HTR-8/SVneo (cell line): Measurements from ENCODE around the gene SLC16A5.
A peak's percentile ranks its signal among the peaks of the same experiment; 100 is the strongest.
"Not testable (repeated sequence)": the region's sequence is repeated elsewhere in the genome, so short reads cannot be mapped to it uniquely, and the experiment has no call there.

Experiments used
- DNase-seq: peaks from one replicate; pipeline ENCODE4 v3.0.0; 2011; ENCODE audit warnings: low spot score, mixed read lengths; ENCODE audit not compliant: insufficient read length
- FAIRE-seq: peaks from 2 replicates; lab custom pipeline; 2011; peaks lifted over from hg19 to GRCh38; lab: Jason Lieb, UNC

The SLC16A5 gene, protein sequence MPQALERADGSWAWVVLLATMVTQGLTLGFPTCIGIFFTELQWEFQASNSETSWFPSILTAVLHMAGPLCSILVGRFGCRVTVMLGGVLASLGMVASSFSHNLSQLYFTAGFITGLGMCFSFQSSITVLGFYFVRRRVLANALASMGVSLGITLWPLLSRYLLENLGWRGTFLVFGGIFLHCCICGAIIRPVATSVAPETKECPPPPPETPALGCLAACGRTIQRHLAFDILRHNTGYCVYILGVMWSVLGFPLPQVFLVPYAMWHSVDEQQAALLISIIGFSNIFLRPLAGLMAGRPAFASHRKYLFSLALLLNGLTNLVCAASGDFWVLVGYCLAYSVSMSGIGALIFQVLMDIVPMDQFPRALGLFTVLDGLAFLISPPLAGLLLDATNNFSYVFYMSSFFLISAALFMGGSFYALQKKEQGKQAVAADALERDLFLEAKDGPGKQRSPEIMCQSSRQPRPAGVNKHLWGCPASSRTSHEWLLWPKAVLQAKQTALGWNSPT

DNA sequence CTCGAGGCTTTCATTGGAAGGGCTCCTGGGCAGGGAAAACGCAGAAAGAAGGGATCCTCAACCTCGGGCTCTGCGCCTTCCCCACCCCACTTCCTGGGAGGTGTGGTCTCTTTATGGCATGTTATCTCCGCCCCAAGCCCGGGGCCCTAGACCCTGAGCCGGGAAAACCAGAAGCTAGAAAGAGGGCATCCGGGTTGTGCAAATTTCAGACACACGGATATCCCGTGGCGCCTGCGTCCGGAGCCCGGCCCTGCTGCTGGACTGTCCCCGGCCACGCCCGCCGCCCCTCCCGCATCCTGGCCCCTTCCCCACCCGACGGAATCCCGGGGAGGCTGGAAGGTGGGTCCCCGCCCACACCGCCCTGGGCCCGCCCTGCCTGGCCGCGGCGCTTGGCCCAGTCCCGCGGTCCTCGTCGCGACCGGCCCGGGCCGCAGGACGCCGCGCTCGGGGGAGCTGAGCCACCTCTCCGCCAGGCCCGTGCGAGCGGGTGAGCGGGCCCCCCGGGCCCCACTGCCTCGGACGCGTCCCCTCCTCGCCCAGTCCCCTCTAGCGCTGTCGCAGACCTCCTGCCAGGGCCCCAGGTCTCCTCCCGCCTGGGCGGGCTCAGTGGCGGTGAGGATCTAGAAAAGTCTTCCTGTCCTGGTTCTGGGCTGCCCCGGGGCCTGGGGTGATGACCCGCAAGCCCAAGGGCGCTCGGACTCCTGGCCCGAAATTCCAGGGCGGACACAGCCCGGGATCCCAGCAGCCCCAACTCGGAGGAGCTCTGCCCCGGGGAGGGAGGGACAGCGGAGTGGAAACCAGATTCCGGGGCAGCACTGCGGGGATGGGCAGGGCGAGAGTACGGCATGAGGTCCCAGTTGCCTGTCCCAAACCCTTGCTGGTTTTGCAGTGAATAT is at the start of gene SLC16A5:
TSS of gene SLC16A5 (plus strand) at position 397 of the 896 bp plus-strand sequence. CDS start 5,683 bp downstream, outside the sequence.
- DNase-seq, result peak; percentile 97
- peak; percentile 83 for FAIRE-seq

DNA sequence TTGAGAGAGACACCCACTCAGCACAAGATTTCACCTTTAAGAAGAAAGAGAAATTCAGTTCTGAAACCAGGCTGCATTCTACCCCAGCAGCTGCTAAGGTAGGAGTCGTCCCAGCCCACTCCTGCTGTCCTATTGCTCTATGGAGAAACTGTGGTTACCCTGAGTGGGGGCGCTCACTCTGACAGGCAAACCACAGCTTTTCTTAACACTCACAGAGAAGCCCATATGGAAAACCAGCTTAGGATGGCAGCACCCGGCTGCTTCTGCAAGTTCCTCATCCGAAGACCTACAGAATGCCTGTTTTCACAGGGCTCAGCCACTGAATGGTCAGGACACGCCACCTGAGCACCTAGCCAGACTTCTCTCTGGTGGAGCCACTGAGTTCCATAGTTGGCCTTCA is 48.5 kb upstream of the SLC16A5 start:
- no peak for FAIRE-seq

DNA sequence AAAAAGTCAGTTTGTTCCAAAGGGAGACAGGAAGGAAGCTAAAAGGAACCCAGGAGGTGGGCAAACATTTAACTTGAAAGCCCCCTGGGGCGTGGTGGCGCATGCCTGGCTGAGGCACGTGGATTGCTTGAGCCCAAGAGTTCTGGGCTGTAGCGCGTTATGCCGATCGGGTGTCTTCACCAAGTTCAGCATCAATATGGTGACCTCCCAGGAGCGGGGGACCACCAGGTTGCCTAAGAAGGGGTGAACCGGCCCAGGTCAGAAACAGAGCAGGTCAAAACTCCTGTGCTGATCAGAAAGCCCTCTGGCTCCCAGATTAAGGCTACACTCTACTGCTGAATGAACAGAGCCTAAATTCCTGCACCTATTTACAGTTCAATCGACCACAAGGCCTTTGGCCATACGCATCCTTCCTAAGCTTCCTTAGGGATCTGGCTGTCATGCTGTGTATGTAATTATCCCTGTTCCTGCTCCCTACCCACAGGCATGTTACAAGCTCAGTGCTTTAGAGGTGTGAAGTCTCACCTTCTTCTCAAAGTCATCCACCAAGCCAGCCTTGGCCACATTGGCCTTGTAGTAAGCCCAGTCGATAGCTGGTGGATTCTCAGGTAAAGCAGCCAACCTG is 46.0 kb upstream of the SLC16A5 start:
- DNase-seq, result no peak
- peak; percentile 55 for FAIRE-seq

More for the DNA sequence above, 48.5 kb upstream of the SLC16A5 start:
- DNase-seq, result no peak

DNA sequence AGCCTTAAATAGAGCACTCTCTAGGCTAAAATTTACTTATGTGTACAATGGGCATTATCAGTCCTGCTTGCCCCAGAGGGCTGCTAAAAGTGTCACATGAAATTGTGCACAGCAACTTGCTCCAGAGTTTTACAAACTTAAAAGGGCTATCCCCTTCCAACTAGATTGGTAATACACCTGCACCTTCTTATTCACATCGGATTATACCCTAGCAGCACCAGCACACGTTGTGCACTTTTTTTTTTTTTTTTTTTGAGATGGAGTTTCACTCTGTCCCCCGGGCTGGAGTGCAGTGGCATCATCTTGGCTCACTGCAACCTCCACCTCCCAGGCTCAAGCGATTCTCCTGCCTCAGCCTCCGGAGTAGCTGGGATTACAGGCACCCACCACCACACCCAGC is 44.0 kb upstream of the SLC16A5 start:
- DNase-seq, FAIRE-seq: not testable (repeated sequence)

DNA sequence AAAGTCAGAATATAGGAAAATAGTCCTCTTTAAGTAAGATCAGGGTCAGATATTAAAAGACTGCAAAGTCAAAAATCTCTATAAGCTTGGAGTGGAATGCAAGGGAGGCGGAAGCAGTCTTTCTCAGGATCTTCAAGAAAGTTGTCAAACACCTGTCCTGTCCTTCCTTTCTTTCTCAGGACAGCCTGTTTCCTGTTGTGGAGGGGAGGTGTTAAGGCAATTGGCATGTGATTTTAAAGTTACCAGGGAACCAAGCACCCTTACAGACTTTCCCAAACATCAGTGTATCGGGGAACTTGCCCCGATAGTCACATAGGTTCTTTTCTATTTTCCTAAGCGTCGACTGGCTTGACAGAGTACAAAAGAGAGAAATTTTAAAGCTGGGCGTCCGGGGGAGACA is 43.0 kb upstream of the SLC16A5 start:
- no peak for DNase-seq
- no peak for FAIRE-seq

DNA sequence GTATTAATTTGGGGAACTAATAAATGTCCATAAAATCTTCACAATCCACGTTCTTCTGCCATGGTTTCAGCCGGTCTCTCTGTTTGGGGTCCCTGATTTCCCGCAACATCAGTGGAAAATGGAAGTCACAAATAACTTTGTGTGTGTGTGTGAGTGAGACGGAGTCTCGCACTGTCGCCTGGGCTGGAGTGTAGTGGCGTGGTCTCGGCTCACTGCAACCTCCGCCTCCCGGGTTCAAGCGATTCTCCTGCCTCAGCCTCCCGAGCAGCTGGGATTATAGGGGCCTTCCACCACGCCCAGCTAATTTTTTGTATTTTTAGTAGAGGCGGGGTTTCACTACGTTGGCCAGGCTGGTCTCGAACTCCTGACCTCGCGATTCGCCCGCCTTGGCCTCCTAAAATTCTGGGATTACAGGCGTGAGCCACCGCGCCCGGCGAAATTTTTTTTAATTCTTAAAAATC is 41.8 kb upstream of the SLC16A5 start:
- DNase-seq, FAIRE-seq: not testable (repeated sequence)

DNA sequence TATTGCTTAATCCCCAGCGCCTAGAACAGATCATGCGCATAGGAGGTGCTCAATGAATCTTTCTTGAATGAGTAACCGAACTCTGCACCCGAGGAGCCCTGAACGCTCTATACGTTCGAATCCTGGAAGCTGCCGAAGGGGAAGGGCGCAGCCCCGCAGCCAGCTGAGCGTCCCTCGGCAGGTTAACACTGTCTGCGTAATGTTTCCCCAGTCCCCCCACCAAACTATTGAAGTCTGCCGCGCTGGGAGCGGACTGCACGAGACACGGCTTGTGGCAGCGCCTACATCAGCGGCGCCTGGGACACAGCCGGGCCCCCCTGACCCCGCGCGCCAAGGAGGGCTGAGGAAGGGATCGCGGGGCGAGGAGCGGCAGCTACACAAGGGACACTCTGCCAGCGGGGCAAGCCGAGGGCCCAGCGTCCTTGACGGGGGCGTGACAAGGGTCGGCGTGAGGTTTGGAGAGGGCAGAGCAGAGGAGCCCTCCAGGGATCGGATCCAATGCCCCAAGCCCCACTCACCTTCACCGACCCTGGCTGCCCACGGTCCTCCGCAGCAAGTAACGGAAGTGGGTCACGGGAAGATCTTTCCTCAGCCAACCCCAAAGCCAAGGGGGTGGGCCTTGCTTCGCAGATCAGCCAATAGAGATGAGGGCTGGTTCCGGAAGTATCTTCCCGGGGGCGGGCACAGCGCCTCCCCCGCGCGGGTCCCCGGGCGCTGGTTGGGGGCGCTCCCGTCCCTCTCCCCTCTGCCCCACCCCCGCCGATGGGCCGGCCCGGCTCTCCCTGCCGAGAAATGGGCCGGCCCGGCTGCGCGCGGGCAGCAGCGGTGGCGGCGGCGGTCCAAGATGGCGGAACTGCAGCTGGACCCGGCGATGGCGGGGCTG is 41.1 kb upstream of the SLC16A5 start, which contains the start of the genes ATP5PD and KCTD2:
TSS of gene ATP5PD (minus strand) at position 563 of the 883 bp plus-strand sequence. CDS start 4,319 bp downstream, outside the sequence.
TSS of gene KCTD2 (plus strand) at position 819 of the 883 bp plus-strand sequence. CDS start at position 845, 26 bp downstream.
- FAIRE-seq (peak; percentile 99), DNase-seq (peak; percentile 99)

DNA sequence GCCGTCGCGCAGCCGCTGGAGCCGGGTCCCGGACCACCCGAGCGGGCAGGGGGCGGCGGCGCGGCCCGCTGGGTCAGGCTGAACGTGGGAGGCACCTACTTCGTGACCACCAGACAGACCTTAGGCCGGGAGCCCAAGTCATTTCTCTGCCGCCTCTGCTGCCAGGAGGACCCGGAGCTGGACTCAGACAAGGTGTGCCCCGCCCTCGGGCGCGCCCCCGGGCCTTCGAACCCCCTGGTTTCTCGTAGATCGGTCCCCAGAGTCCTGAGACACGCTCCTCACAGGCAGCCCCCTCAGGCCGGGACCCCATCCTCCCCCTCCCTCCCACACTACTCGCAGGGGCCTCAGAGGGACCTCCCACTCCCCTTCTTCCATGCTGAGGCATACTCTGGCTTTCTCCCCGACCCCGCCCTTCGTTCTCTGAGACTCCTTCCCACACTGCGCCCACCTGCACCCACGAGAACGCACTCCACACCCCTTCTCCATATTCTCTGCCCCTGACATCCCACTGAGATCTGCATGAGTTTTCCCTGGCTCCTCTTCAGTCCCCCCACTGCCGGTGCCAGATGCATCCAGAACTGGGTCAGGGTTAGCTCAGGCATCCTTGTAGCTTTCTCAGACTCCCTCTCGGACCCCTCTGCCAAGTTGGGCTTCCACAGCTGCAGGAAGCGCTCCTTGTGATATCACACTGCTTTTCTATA is 40.2 kb upstream of the SLC16A5 start:
- peak; percentile 82 for FAIRE-seq
- DNase-seq, result no peak

DNA sequence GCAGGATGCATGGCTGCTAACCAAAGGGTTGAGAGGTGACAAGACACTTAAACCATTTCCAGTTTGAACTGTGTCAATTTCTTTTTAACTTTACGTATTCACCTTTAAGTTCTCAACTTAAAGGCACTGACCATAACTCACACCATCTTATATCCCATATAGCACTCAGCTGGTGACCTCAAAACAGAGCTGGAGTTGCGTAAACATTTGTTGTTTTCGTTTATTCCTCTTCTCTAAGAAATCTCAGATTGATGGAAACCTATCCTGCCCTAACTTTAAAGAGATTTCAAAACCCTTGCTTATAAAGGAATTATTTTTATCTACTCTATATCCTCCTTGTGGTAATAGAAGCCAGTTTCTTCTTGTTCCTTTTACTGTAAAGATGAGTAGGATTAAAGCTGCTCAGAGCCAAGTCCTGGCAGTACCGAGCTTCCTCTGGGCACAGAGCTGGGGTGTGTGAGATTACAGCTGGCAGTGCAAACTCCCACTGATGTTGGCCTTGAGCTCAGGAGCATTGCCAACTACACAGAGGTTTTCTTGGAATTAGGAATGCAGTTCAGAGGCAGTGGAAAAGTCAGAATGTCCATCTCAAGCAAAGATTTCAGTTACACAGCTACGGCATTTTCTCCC is 39.4 kb upstream of the SLC16A5 start:
- no peak for FAIRE-seq
- DNase-seq, result no peak

DNA sequence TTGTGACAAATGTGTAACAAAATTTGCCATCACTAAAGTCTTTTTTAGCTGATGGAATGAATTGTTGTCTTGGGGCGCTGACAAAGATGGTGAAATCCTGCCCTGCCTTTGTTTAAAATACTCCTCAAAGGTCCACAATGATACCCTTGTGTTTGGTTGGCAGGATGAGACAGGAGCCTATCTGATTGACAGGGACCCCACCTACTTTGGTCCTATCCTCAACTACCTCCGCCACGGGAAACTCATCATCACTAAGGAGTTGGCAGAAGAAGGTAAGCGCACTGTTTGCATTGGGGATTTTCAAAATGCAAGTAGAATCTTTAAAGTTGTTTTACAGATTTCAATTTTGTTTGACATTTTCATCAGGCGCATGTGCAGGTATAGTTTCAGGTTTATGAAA is 38.7 kb upstream of the SLC16A5 start:
- DNase-seq, result no peak

DNA sequence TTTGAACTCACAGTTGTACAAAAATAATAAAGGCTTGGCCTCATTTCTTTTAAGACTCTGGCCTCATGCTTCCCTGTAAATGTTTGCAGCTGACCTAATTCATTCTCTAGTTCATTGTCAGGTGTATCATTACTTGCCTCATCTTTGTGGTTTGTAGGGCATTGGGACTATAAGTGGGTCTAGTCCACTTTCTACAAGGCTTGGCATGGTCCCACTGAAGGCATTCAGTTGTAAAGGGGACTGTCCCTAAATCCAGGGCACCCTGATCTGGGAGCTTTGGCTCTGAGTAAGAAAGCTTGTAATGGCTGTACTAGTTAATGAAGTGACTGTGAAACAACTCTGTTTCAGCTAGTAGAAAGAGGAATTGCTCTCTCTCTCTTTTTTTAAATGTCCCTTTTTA is 38.0 kb upstream of the SLC16A5 start:
- no peak for DNase-seq
- no peak for FAIRE-seq

More for the DNA sequence above, 38.7 kb upstream of the SLC16A5 start:
- FAIRE-seq, result no peak

DNA sequence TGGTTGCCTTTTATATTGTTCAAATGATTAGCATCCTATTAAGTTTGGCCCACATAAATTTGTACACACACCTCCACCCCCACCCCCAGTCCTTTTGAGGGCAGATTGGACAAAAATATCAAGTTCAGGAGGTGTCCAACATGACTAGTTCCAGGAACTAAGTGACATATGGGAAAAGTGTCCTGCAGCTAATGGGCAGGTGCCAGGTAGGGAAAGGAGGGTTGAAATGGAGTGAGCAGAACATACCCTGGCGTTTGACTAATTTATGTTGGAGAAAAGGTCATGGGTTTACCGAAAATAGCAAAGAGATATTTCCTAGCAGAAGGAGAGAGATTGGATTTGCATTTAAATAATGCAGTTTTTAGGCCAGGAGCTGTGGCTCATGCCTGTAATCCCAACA is 35.8 kb upstream of the SLC16A5 start:
- DNase-seq, result no peak
- FAIRE-seq, result no peak

DNA sequence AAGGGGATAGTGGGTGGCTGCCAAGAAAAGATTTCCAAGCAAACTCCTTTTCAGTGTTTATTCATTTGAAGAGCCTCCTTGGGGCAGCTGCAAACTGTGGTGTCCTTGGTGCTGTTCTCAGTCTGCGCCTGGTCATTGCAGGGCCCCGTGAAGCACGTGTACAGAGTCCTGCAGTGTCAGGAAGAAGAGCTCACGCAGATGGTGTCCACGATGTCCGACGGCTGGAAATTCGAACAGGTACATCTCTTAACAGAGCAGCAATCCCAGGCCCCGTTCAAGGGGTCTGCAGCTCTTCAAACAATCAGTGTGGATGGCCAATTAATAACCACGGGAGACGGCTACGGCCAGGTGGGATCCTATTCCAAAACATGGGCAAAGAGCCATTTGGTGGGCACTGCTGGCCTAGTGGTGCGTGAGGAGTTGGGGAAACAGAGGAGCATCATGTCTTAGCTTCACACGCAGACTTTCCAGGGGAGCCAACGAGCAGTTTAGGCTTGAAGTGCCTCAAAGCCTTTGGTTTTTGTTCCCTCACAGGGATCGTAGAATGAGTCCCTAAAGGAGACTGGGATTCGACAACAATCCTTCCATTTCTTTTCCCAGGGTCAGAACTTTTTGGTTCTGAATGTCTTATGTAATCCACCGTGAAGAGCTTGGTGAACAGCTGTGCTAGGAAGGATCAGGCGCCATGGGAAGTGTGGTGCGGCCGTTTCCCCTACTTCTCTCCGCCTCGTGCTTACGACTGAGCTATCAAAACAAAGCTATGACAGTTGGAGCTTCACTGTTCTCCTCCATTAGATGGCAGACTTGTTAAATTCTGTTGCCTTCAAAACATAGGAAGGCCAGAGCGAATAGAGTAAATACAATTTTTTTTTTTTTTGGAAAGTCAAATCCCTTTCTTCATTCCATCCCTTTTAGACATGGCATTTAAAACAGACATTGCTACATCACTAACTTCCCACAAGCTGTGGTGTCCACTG is 28.1 kb upstream of the SLC16A5 start:
- DNase-seq, result peak; percentile 54
- FAIRE-seq, result peak; percentile 68

DNA sequence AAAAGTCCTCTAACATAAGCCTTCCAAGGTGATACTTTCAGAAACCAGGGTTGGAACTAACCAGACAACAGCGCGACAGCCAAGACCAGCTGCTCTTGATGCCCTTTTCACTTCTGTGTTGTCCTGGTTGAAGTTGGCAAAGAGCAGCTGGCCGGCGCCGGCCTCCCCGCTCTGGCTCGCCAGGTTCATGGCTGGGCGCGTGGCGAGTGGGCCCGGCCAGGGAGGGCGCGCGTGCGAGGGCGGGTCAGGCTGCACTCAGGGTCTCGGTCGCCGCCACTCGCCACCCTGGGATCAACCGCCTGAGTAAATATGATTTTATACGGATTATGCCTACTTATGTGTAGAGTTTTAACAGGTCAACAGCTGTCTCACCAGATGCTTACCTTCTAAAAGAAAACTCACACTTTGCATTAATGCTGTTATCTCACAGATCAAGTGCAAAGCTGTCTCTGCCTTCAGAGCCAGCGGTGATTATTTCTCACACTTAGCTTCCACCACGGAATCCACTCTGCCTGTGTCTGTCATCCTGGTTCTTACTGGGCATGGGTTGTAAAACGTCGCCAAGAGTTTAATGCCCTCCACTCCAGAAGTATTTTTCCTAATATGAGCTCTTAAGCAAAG is 27.2 kb upstream of the SLC16A5 start:
- no peak for DNase-seq
- FAIRE-seq, result no peak

DNA sequence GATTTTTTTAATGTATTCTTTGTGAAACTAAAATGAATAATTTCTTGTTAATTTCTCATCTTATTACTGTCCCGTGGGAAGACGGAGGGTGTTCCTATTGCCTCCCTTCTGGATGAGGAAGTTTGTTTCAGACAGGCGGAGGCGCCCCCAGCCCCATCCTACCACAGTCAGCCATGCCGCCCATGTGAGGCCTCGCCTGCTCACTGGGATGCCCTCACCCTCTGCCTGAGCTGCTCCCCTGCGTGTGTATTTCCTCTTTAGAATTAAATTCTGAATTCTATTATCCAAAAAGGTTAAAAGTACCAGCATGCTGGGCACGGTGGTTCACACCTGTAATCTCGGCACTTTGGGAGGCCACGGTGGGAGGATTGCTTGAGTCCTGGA is 26.7 kb upstream of the SLC16A5 start:
- DNase-seq, result no peak
- FAIRE-seq, result no peak

DNA sequence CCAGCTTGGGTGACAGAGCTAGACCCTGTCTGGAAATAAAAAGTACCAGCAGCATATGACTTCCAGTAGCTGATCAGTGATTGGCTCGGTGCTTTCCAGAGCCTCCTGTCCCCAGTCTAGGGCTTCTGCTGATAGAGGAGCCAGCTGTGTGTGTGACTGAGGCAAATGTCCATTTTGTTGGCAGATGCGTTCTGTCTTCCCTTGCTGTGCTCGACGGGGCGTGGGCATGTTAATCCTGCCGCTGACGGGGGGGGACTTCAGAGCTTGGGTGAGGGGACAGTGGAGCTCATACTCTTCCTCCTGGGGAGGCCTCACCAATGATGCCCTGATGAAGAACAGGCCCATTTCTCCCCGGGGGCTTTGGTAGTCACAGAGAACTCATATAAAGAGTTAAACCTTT is 26.1 kb upstream of the SLC16A5 start:
- no peak for DNase-seq
- no peak for FAIRE-seq
